Thoracic aorta (tissue), 2 donors: ENCODE results near the gene TIMM9. TPM values are rescaled to one million over a fixed set of nuclear protein-coding genes. Genes with fewer than 3 reads are reported as not detected.
"Not testable (repeated sequence)": the region's sequence is repeated elsewhere in the genome, so short reads cannot be mapped to it uniquely, and the experiment has no call there.

Experiments used
- ATAC-seq: fragments of 150-250 bp; one replicate; pipeline ENCODE4 v1.8.0; 2017; ENCODE audit warnings: low read depth; ENCODE audit not compliant: insufficient number of reproducible peaks, low FRiP score
- DNase-seq: peaks from one replicate; pipeline ENCODE4 v3.0.0-alpha.2; 2020; ENCODE audit warnings: low spot score
- H3K27ac ChIP-seq, 2 donors: fragments of 200-600 bp; sonication (generic); 1 replicate in 1 of 2; 2 replicates in 1 of 2; pipeline ENCODE4 v1.5.1; 2016; ENCODE audit warnings: mild to moderate bottlenecking in 2 of 2, moderate library complexity in 2 of 2
- H3K27me3 ChIP-seq: fragments of 200-600 bp; sonication (generic); replicated peaks from 2 replicates; pipeline ENCODE4 v1.6.0; 2016; ENCODE audit warnings: mild to moderate bottlenecking; ENCODE audit not compliant: insufficient read depth
- H3K36me3 ChIP-seq: fragments of 200-600 bp; sonication (generic); one replicate; pipeline ENCODE4 v1.5.1; 2016
- H3K4me1 ChIP-seq, 2 donors: fragments of 200-600 bp; sonication (generic); 1 replicate in 1 of 2; 2 replicates in 1 of 2; pipeline versions ENCODE4 v1.5.1 to v1.6.0; 2016; ENCODE audit warnings: low read depth in 2 of 2, mild to moderate bottlenecking in 1 of 2; ENCODE audit not compliant: control insufficient read depth in 1 of 2
- H3K4me3 ChIP-seq: fragments of 200-600 bp; sonication (generic); 2 replicates; pipeline ENCODE4 v1.5.1; 2016; ENCODE audit warnings: mild to moderate bottlenecking
- H3K9me3 ChIP-seq: fragments of 200-600 bp; sonication (generic); 2 replicates; pipeline ENCODE4 v1.5.1; 2016
- CTCF ChIP-seq: fragments of 200-600 bp; sonication (generic); IDR thresholded peaks from one replicate; pipeline ENCODE4 v1.5.1; 2019; ENCODE audit warnings: antibody characterized with exemption
- total RNA-seq, 2 donors: library from RNA; depleted of rRNA; stranded (reverse); fragments of >200 nt; gene quantifications; one replicate each; pipeline versions ENCODE4 v1.1.0 to v1.2.3, GENCODE V29; 2016

Gene TIMM9
- total RNA-seq, 2 donors from 2014 or later = 43.9 to 87.1 TPM

- ATAC-seq = peak; percentile 79
- no peaks in the 10 kb centered on the region for H3K9me3 ChIP-seq
- H3K27ac ChIP-seq = peak overlapping the region; percentile 42 to 61
- H3K4me3 ChIP-seq = no peak overlapping the region
- peaks cover 0 to 7% of the 10 kb centered on the region in 2 donors for H3K4me1 ChIP-seq
- TF ChIP-seq CTCF = no peak
- H3K27me3 ChIP-seq = no peaks in the 10 kb centered on the region
- no peak for DNase-seq
- peaks cover 11% of the 10 kb centered on the region for H3K36me3 ChIP-seq
Measured at GRCh38 chr14:58444627-58445026, 17.3 kb upstream of the TIMM9 start.

GRCh38 chr14:58439476-58439875, 12.1 kb upstream of the TIMM9 start:
- no peak for TF ChIP-seq CTCF
- no peak for ATAC-seq
- H3K9me3 ChIP-seq = no peaks in the 10 kb centered on the region
- H3K36me3 ChIP-seq = peaks cover 14% of the 10 kb centered on the region
- H3K27me3 ChIP-seq = no peaks in the 10 kb centered on the region
- H3K4me3 ChIP-seq = no peak overlapping the region
- H3K4me1 ChIP-seq = no peaks in the 10 kb centered on the region
- DNase-seq = no peak
- H3K27ac ChIP-seq = no peak overlapping the region

GRCh38 chr14:58430156-58430555, 2.8 kb upstream of the TIMM9 start:
- Histone ChIP-seq H3K4me1 (peaks cover 13 to 34% of the 10 kb centered on the region in 2 donors), H3K4me3 (no peak overlapping the region), H3K27ac (no peak overlapping the region), H3K27me3 (no peaks in the 10 kb centered on the region), H3K36me3 (peaks cover 10% of the 10 kb centered on the region), H3K9me3 (no peaks in the 10 kb centered on the region)
- no peak for DNase-seq
- no peak for TF ChIP-seq CTCF
- ATAC-seq = no peak

GRCh38 chr14:58428118-58428683, 870 bp upstream of the TIMM9 start:
- Histone ChIP-seq H3K9me3 (no peaks in the 10 kb centered on the region), H3K36me3 (no peaks in the 10 kb centered on the region), H3K4me1 (peaks cover 13 to 34% of the 10 kb centered on the region in 2 donors), H3K4me3 (peak overlapping the region; percentile 95), H3K27ac (peak overlapping the region; percentile 92 to 96), H3K27me3 (no peaks in the 10 kb centered on the region)
- no peak for ATAC-seq
- TF ChIP-seq CTCF = no peak
- no peak for DNase-seq

- no peak for TF ChIP-seq CTCF
- Histone ChIP-seq H3K4me1 (peaks cover 13 to 34% of the 10 kb centered on the region in 2 donors), H3K9me3 (no peaks in the 10 kb centered on the region), H3K36me3 (no peaks in the 10 kb centered on the region), H3K27me3 (no peaks in the 10 kb centered on the region), H3K27ac (peak overlapping the region; percentile 92 to 96), H3K4me3 (peak overlapping the region; percentile 95)
- ATAC-seq (peak; percentile 39), DNase-seq (peak; percentile 19)
Measured at GRCh38 chr14:58426670-58427280, 556 bp downstream of the TIMM9 start.

GRCh38 chr14:58416934-58417333, 10.4 kb downstream of the TIMM9 start:
- not testable (repeated sequence) for H3K4me1 ChIP-seq, H3K9me3 ChIP-seq, H3K27ac ChIP-seq, H3K4me3 ChIP-seq, DNase-seq, H3K27me3 ChIP-seq, ATAC-seq
- H3K36me3 ChIP-seq = peaks cover 15% of the 10 kb centered on the region
